Measurements from ENCODE around the gene LIN37. TPM values are rescaled to one million over a fixed set of nuclear protein-coding genes. Genes with fewer than 3 reads are reported as not detected.

The LIN37 gene
- total and polyA plus RNA-seq, 2 experiments from 2014 or later: 4.3 to 6.8 TPM

DNA sequence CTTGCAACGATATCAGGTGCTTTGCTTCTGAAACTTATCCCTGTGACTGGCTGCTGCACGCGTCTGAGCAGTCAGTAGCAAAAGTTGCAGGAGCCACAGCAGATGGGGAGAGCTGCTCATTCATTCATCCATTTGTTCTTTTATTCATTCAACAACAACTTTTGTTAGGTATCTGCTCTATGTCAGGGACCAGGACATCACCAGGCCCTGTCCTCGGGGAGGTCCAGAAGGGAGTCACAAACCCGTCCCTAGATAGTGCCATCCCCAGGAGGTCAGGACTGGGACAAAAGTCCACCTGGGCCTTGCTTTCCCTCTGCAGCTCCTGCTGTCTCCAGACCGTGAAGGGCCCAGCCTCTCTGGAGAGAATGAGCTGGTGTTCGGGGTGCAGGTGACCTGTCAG lies 29.6 kb downstream of the LIN37 start:
- no peak for DNase-seq (ENCODE audit: low spot score)
- Histone ChIP-seq H3K27me3 (ENCODE audit: insufficient read depth) (peaks cover 13% of the 10 kb centered on the region), H4K20me1 (replicated peaks; ENCODE audit: insufficient read depth) (no peaks in the 10 kb centered on the region), H3K4me2 (peak overlapping the region; percentile 89), H3K27ac (ENCODE audit: low read depth) (no peak overlapping the region), H3K4me1 (ENCODE audit: insufficient read depth) (peaks cover 29% of the 10 kb centered on the region), H3K4me3 (no peak overlapping the region; the same call in 1 of the 2 replicates), H2AFZ (no peak overlapping the region), H3K79me2 (replicated peaks; ENCODE audit: insufficient read depth) (no peaks in the 10 kb centered on the region), H3K9me2 (ENCODE audit: insufficient read depth) (no peaks in the 10 kb centered on the region), H3K36me3 (ENCODE audit: insufficient read depth) (no peaks in the 10 kb centered on the region), H3F3A (replicated peaks; ENCODE audit: low read depth) (peaks cover 9% of the 10 kb centered on the region; the same call in 1 of the 2 replicates)
- Mint-ChIP-seq H3K27me3 (ENCODE audit: insufficient read depth, low read depth, poor library complexity) (peaks cover 29% of the 10 kb centered on the region), H3K4me3 (no peak overlapping the region; the same call in 2 of the 3 replicates), H3K4me1 (peaks cover 42% of the 10 kb centered on the region), H3K9me3 (no peaks in the 10 kb centered on the region; the same call in 2 of the 3 replicates), H3K27ac (no peak overlapping the region), H3K36me3 (ENCODE audit: low read depth) (peaks cover 2% of the 10 kb centered on the region; the same call in 1 of the 3 replicates)
- no peak for ATAC-seq
- no peak for TF ChIP-seq POLR2AphosphoS5 (IDR thresholded peaks at IDR 0.05; ENCODE audit: low read depth)
- TF ChIP-seq, protein P1, sequence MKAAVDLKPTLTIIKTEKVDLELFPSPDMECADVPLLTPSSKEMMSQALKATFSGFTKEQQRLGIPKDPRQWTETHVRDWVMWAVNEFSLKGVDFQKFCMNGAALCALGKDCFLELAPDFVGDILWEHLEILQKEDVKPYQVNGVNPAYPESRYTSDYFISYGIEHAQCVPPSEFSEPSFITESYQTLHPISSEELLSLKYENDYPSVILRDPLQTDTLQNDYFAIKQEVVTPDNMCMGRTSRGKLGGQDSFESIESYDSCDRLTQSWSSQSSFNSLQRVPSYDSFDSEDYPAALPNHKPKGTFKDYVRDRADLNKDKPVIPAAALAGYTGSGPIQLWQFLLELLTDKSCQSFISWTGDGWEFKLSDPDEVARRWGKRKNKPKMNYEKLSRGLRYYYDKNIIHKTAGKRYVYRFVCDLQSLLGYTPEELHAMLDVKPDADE (IDR thresholded peaks at IDR 0.05): no peak
- no peak for TF ChIP-seq STAT1 (IDR thresholded peaks at IDR 0.05; ENCODE audit: unreplicated experiment)
- no peak for TF ChIP-seq ZNF114 (CRISPR knock-in tag; IDR thresholded peaks at IDR 0.05)
- no peak for TF ChIP-seq EZH2phosphoT487 (IDR thresholded peaks at IDR 0.05; ENCODE audit: unreplicated experiment)
- no peak for TF ChIP-seq CREB1 (CRISPR knock-in tag; IDR thresholded peaks at IDR 0.05; ENCODE audit: low read depth)
- no peak for TF ChIP-seq NANOG (IDR thresholded peaks at IDR 0.05; ENCODE audit: borderline replicate concordance)
- TF ChIP-seq, protein P2, sequence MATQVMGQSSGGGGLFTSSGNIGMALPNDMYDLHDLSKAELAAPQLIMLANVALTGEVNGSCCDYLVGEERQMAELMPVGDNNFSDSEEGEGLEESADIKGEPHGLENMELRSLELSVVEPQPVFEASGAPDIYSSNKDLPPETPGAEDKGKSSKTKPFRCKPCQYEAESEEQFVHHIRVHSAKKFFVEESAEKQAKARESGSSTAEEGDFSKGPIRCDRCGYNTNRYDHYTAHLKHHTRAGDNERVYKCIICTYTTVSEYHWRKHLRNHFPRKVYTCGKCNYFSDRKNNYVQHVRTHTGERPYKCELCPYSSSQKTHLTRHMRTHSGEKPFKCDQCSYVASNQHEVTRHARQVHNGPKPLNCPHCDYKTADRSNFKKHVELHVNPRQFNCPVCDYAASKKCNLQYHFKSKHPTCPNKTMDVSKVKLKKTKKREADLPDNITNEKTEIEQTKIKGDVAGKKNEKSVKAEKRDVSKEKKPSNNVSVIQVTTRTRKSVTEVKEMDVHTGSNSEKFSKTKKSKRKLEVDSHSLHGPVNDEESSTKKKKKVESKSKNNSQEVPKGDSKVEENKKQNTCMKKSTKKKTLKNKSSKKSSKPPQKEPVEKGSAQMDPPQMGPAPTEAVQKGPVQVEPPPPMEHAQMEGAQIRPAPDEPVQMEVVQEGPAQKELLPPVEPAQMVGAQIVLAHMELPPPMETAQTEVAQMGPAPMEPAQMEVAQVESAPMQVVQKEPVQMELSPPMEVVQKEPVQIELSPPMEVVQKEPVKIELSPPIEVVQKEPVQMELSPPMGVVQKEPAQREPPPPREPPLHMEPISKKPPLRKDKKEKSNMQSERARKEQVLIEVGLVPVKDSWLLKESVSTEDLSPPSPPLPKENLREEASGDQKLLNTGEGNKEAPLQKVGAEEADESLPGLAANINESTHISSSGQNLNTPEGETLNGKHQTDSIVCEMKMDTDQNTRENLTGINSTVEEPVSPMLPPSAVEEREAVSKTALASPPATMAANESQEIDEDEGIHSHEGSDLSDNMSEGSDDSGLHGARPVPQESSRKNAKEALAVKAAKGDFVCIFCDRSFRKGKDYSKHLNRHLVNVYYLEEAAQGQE (IDR thresholded peaks at IDR 0.05; ENCODE audit: unreplicated experiment): no peak
- TF ChIP-seq, protein P3, sequence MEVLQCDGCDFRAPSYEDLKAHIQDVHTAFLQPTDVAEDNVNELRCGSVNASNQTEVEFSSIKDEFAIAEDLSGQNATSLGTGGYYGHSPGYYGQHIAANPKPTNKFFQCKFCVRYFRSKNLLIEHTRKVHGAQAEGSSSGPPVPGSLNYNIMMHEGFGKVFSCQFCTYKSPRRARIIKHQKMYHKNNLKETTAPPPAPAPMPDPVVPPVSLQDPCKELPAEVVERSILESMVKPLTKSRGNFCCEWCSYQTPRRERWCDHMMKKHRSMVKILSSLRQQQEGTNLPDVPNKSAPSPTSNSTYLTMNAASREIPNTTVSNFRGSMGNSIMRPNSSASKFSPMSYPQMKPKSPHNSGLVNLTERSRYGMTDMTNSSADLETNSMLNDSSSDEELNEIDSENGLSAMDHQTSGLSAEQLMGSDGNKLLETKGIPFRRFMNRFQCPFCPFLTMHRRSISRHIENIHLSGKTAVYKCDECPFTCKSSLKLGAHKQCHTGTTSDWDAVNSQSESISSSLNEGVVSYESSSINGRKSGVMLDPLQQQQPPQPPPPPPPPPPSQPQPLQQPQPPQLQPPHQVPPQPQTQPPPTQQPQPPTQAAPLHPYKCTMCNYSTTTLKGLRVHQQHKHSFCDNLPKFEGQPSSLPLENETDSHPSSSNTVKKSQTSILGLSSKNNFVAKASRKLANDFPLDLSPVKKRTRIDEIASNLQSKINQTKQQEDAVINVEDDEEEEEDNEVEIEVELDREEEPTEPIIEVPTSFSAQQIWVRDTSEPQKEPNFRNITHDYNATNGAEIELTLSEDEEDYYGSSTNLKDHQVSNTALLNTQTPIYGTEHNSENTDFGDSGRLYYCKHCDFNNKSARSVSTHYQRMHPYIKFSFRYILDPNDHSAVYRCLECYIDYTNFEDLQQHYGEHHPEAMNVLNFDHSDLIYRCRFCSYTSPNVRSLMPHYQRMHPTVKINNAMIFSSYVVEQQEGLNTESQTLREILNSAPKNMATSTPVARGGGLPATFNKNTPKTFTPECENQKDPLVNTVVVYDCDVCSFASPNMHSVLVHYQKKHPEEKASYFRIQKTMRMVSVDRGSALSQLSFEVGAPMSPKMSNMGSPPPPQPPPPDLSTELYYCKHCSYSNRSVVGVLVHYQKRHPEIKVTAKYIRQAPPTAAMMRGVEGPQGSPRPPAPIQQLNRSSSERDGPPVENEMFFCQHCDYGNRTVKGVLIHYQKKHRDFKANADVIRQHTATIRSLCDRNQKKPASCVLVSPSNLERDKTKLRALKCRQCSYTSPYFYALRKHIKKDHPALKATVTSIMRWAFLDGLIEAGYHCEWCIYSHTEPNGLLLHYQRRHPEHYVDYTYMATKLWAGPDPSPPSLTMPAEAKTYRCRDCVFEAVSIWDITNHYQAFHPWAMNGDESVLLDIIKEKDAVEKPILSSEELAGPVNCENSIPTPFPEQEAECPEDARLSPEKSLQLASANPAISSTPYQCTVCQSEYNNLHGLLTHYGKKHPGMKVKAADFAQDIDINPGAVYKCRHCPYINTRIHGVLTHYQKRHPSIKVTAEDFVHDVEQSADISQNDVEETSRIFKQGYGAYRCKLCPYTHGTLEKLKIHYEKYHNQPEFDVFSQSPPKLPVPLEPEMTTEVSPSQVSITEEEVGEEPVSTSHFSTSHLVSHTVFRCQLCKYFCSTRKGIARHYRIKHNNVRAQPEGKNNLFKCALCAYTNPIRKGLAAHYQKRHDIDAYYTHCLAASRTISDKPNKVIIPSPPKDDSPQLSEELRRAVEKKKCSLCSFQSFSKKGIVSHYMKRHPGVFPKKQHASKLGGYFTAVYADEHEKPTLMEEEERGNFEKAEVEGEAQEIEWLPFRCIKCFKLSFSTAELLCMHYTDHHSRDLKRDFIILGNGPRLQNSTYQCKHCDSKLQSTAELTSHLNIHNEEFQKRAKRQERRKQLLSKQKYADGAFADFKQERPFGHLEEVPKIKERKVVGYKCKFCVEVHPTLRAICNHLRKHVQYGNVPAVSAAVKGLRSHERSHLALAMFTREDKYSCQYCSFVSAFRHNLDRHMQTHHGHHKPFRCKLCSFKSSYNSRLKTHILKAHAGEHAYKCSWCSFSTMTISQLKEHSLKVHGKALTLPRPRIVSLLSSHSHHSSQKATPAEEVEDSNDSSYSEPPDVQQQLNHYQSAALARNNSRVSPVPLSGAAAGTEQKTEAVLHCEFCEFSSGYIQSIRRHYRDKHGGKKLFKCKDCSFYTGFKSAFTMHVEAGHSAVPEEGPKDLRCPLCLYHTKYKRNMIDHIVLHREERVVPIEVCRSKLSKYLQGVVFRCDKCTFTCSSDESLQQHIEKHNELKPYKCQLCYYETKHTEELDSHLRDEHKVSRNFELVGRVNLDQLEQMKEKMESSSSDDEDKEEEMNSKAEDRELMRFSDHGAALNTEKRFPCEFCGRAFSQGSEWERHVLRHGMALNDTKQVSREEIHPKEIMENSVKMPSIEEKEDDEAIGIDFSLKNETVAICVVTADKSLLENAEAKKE (CRISPR knock-in tag; IDR thresholded peaks at IDR 0.05): no peak
- TF ChIP-seq EZH2 (IDR thresholded peaks at IDR 0.05; ENCODE audit: low read depth, unreplicated experiment): no peak

Data from GM23338 (cell line).